CD14-positive monocyte (primary cell): ENCODE results near the gene CPED1. TPM values are rescaled to one million over a fixed set of nuclear protein-coding genes. Genes with fewer than 3 reads are reported as not detected.

Experiments used
- DNase-seq, 3 donors: peaks; one replicate each; pipeline ENCODE4 v3.0.0-alpha.2; 2011 to 2022
- H2AFZ ChIP-seq: 2 replicates; pipeline ENCODE4 v1.6.0; 2012; ENCODE audit warnings: mild to moderate bottlenecking, low read depth, low read length, inconsistent platforms; ENCODE audit not compliant: insufficient read depth, poor library complexity, severe bottlenecking
- H3K27ac ChIP-seq, 2 donors: 1 replicate in 1 of 2; 2 replicates in 1 of 2; pipeline ENCODE4 v1.5.1; 2012 to 2013; ENCODE audit warnings: low read length in 2 of 2, control low read depth in 1 of 2, inconsistent platforms in 1 of 2, low read depth in 1 of 2, mild to moderate bottlenecking in 1 of 2
- H3K27me3 ChIP-seq, 2 donors: one replicate each; pipeline versions ENCODE4 v1.6.0 to v1.6.1; 2011 to 2013; ENCODE audit warnings: low read length in 2 of 2; ENCODE audit not compliant: control insufficient read depth in 2 of 2, insufficient read depth in 2 of 2
- H3K36me3 ChIP-seq, 2 donors: replicated peaks in 1 of 2; 1 replicate in 1 of 2; 2 replicates in 1 of 2; pipeline versions ENCODE4 v1.5.1 to v1.6.1; 2012 to 2013; ENCODE audit warnings: low read length in 2 of 2, control low read depth in 1 of 2, inconsistent platforms in 1 of 2, mild to moderate bottlenecking in 1 of 2; ENCODE audit not compliant: insufficient read depth in 2 of 2, control insufficient read depth in 1 of 2
- H3K4me1 ChIP-seq, 2 donors: 1 replicate in 1 of 2; 2 replicates in 1 of 2; pipeline versions ENCODE4 v1.5.1 to v1.6.1; 2012 to 2013; ENCODE audit warnings: low read length in 2 of 2, control low read depth in 1 of 2, inconsistent platforms in 1 of 2, mild to moderate bottlenecking in 1 of 2, moderate library complexity in 1 of 2; ENCODE audit not compliant: insufficient read depth in 2 of 2, control insufficient read depth in 1 of 2
- H3K4me2 ChIP-seq: replicated peaks from 2 replicates; pipeline ENCODE3; 2012; ENCODE audit warnings: low read length, moderate library complexity, mild to moderate bottlenecking; ENCODE audit not compliant: poor library complexity, severe bottlenecking; ENCODE audit errors: extremely low read depth
- H3K4me3 ChIP-seq, 3 experiments: fragments of 200-600 bp in 1 of 3; sonication (generic) in 1 of 3; replicated peaks in 1 of 3; 1 replicate in 2 of 3; 2 replicates in 1 of 3; pipeline ENCODE4 v1.5.1; 2011 to 2013; ENCODE audit warnings: low read length in 3 of 3, mild to moderate bottlenecking in 3 of 3, control low read depth in 2 of 3, low read depth in 2 of 3, inconsistent platforms in 1 of 3, moderate library complexity in 1 of 3
- H3K79me2 ChIP-seq: 2 replicates; pipeline ENCODE4 v1.6.0; 2012; ENCODE audit warnings: mild to moderate bottlenecking, control low read depth, inconsistent platforms, low read length, moderate library complexity; ENCODE audit not compliant: insufficient read depth
- H3K9ac ChIP-seq: 2 replicates; pipeline ENCODE4 v1.6.0; 2017; ENCODE audit warnings: low read length, mild to moderate bottlenecking; ENCODE audit not compliant: insufficient read depth, poor library complexity, severe bottlenecking
- H3K9me3 ChIP-seq, 2 donors: replicated peaks in 1 of 2; 1 replicate in 1 of 2; 2 replicates in 1 of 2; pipeline versions ENCODE4 v1.5.1 to v1.6.1; 2012 to 2013; ENCODE audit warnings: low read length in 2 of 2, control low read depth in 1 of 2; ENCODE audit not compliant: control insufficient read depth in 1 of 2, insufficient read depth in 1 of 2
- H4K20me1 ChIP-seq: 2 replicates; pipeline ENCODE4 v1.6.0; 2012; ENCODE audit warnings: mild to moderate bottlenecking, low read length, control low read depth, moderate library complexity; ENCODE audit not compliant: insufficient read depth
- H3K27ac Mint-ChIP-seq, 7 donors: one replicate each; pipeline ENCODE4 v1.8.0; 2020; ENCODE audit warnings: mild to moderate bottlenecking in 7 of 7, mixed read lengths in 7 of 7, moderate library complexity in 6 of 7, inconsistent platforms in 2 of 7
- H3K27me3 Mint-ChIP-seq, 3 donors: one replicate each; pipeline ENCODE4 v1.8.0; 2021 to 2022; ENCODE audit warnings: low read depth in 3 of 3, mild to moderate bottlenecking in 3 of 3, mixed read lengths in 3 of 3, moderate library complexity in 3 of 3, inconsistent platforms in 1 of 3
- H3K36me3 Mint-ChIP-seq, 2 donors: one replicate each; pipeline ENCODE4 v1.8.0; 2020; ENCODE audit warnings: mixed read lengths in 2 of 2, inconsistent platforms in 1 of 2, mild to moderate bottlenecking in 1 of 2
- H3K4me1 Mint-ChIP-seq: one replicate; pipeline ENCODE4 v1.8.0; 2020; ENCODE audit warnings: mild to moderate bottlenecking, mixed read lengths
- H3K4me3 Mint-ChIP-seq, 2 donors: one replicate each; pipeline ENCODE4 v1.8.0; 2020; ENCODE audit warnings: mild to moderate bottlenecking in 2 of 2, mixed read lengths in 2 of 2, moderate library complexity in 1 of 2
- H3K9me3 Mint-ChIP-seq, 7 donors: one replicate each; pipeline ENCODE4 v1.8.0; 2020 to 2022; ENCODE audit warnings: mixed read lengths in 7 of 7, mild to moderate bottlenecking in 6 of 7, moderate library complexity in 6 of 7, inconsistent platforms in 2 of 7
- CTCF ChIP-seq: fragments of 200-600 bp; IDR thresholded peaks from one replicate; pipeline ENCODE4 v1.8.0; 2022; ENCODE audit warnings: antibody characterized with exemption, mild to moderate bottlenecking
- WGBS: methylation state at CpG from one replicate; pipeline ENCODE4 v1.1.5; 2013; ENCODE audit warnings: missing lambda C conversion rate; ENCODE audit not compliant: insufficient coverage; 5-methylcytosine and 5-hydroxymethylcytosine counted together
- intact Hi-C, 2 donors: fragments of 100-400 bp; cut with micrococcal nuclease; formaldehyde crosslinking; loops; one replicate each; pipeline versions ENCODE4 v1.15.0 to v1.15.1; 2023
- polyA plus RNA-seq, 3 donors: library from polyadenylated mRNA; depleted of rRNA in 1 of 3; unstranded in 2 of 3; stranded (reverse) in 1 of 3; fragments of 300-500 nt in 2 of 3; fragments of >200 nt in 1 of 3; fragmentation: Illumina TruSeq in 2 of 3; gene quantifications; 1 replicate in 2 of 3; 2 replicates in 1 of 3; pipeline ENCODE4 v1.2.3, GENCODE V29; 2012 to 2021

The CPED1 gene
- polyA plus RNA-seq, 3 donors = 9.8 to 30.0 (median 20.4) TPM

- Mint-ChIP-seq H3K27me3 (peaks cover 0 to 4% (median 2%) of the 10 kb centered on the region in 3 donors), H3K27ac (no peak overlapping the region), H3K36me3 (no peaks in the 10 kb centered on the region), H3K4me3 (no peak overlapping the region), H3K9me3 (peaks cover 0 to 8% (median 2%) of the 10 kb centered on the region in 7 donors), H3K4me1 (no peaks in the 10 kb centered on the region)
- Histone ChIP-seq H3K4me3 (no peak overlapping the region), H3K27ac (no peak overlapping the region), H3K4me1 (no peaks in the 10 kb centered on the region), H3K9me3 (no peaks in the 10 kb centered on the region), H3K27me3 (no peaks in the 10 kb centered on the region), H4K20me1 (no peaks in the 10 kb centered on the region), H3K9ac (no peak overlapping the region), H3K4me2 (no peak overlapping the region), H3K79me2 (no peaks in the 10 kb centered on the region), H2AFZ (no peak overlapping the region), H3K36me3 (no peaks in the 10 kb centered on the region)
- 74% methylated on average over 4 of the region's 4 CpGs for WGBS
- intact Hi-C loops = no loop called here
- DNase-seq = no peak
- no peak for TF ChIP-seq CTCF
Observed at GRCh38 chr7:121307021-121307574, 318.6 kb downstream of the CPED1 start.

- H3K27ac ChIP-seq = no peak overlapping the region
- no peak overlapping the region for H3K4me2 ChIP-seq
- no peak overlapping the region for H3K4me3 ChIP-seq
- no peaks in the 10 kb centered on the region for H4K20me1 ChIP-seq
- H3K27me3 ChIP-seq = no peaks in the 10 kb centered on the region
- H3K27me3 Mint-ChIP-seq = peaks cover 3 to 7% (median 3%) of the 10 kb centered on the region in 3 donors
- no peak overlapping the region for H3K27ac Mint-ChIP-seq
- peaks cover 0 to 12% (median 4%) of the 10 kb centered on the region in 7 donors for H3K9me3 Mint-ChIP-seq
- no peaks in the 10 kb centered on the region for H3K79me2 ChIP-seq
- no peaks in the 10 kb centered on the region for H3K4me1 ChIP-seq
- no peak overlapping the region for H3K9ac ChIP-seq
- no peak for DNase-seq
- TF ChIP-seq CTCF = no peak
- no peaks in the 10 kb centered on the region for H3K4me1 Mint-ChIP-seq
- no peaks in the 10 kb centered on the region for H3K9me3 ChIP-seq
- intact Hi-C loops = no loop called here
- no peaks in the 10 kb centered on the region for H3K36me3 Mint-ChIP-seq
- no peak overlapping the region for H2AFZ ChIP-seq
- H3K4me3 Mint-ChIP-seq = no peak overlapping the region
- WGBS = no CpG with 5 or more reads among the region's 3 CpGs
- H3K36me3 ChIP-seq = no peaks in the 10 kb centered on the region
Observed at GRCh38 chr7:121313220-121313792, 324.8 kb downstream of the CPED1 start.
